ENCODE results near the gene CASZ1. TPM values are rescaled to one million over a fixed set of nuclear protein-coding genes. Genes with fewer than 3 reads are reported as not detected.

CASZ1 gene
- total RNA-seq (2022; extraction: Qiagen RNA extraction): 1.6 to 2.8 TPM (median 1.9 TPM) in 5 replicates

GRCh38 chr1:10796029-10796944 lies at the start of gene CASZ1:
CASZ1 (minus strand) TSS chr1:10796646; CDS start chr1:10693889, 102,757 bp downstream.

Other genes starting within 250 kb of the CASZ1 start
- 168 to 213 TPM (median 192 TPM) in 5 replicates for gene TARDBP, start 216.0 kb upstream of the CASZ1 start, total RNA-seq (2022; extraction: Qiagen RNA extraction)